ENCODE data around the gene NBEA.

The NBEA gene

GRCh38 chr13:35159041-35159440, 217.0 kb downstream of the NBEA start:
- no peaks in the 10 kb centered on the region for H3K27me3 ChIP-seq (ENCODE audit: control insufficient read depth, insufficient read depth, low read length, poor library complexity, severe bottlenecking)
- no peak overlapping the region for H3K4me3 ChIP-seq (ENCODE audit: insufficient read depth, low read depth, low read length)
- no peaks in the 10 kb centered on the region for H3K4me1 ChIP-seq (ENCODE audit: control insufficient read depth, insufficient read depth, low read length)
- 94% methylated on average over 5 of the region's 5 CpGs for WGBS, 2 experiments
- H3K27ac ChIP-seq (ENCODE audit: insufficient read depth, low read depth, low read length, poor library complexity, severe bottlenecking), result no peak overlapping the region
- no peaks in the 10 kb centered on the region for H3K9me3 ChIP-seq (ENCODE audit: control insufficient read depth, low read length)
- H3K36me3 ChIP-seq (ENCODE audit: control insufficient read depth, insufficient read depth, low read length), result peaks cover 3% of the 10 kb centered on the region

- 94 to 97% methylated on average over 2 to 3 of the region's 3 CpGs for WGBS, 2 experiments
- Histone ChIP-seq H3K9me3 (ENCODE audit: control insufficient read depth, low read length) (no peaks in the 10 kb centered on the region), H3K4me1 (ENCODE audit: control insufficient read depth, insufficient read depth, low read length) (no peaks in the 10 kb centered on the region), H3K27ac (ENCODE audit: insufficient read depth, low read depth, low read length, poor library complexity, severe bottlenecking) (no peak overlapping the region), H3K36me3 (ENCODE audit: control insufficient read depth, insufficient read depth, low read length) (peaks cover 3% of the 10 kb centered on the region), H3K27me3 (ENCODE audit: control insufficient read depth, insufficient read depth, low read length, poor library complexity, severe bottlenecking) (no peaks in the 10 kb centered on the region), H3K4me3 (ENCODE audit: insufficient read depth, low read depth, low read length) (no peak overlapping the region)
Measured at GRCh38 chr13:35160896-35161295, 218.8 kb downstream of the NBEA start.

DNA sequence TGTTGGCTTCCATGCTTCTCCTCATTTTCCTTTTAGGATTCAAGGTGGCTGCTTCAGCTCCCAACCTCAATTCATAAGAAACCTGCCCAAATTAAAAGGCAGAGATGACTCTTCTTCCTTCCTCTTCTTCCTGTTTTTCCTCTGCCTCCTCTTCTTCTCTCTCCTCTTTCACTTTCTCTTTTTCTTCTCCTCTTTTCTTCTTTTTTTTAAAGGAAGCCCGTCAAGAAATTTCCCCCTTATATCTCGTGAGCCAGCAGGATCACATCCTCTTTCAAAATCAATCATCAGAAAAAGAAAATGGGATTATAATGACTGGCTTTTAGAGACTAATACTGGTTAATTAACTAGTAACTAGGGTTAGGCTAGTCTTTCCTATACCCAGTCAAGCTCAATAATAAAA, 220.3 kb downstream of the NBEA start:
- H3K27me3 ChIP-seq (ENCODE audit: control insufficient read depth, insufficient read depth, low read length, poor library complexity, severe bottlenecking), result no peaks in the 10 kb centered on the region
- no peaks in the 10 kb centered on the region for H3K9me3 ChIP-seq (ENCODE audit: control insufficient read depth, low read length)
- WGBS, 2 experiments, result 92 to 100% methylated on average over 1 to 2 of the region's 2 CpGs

DNA sequence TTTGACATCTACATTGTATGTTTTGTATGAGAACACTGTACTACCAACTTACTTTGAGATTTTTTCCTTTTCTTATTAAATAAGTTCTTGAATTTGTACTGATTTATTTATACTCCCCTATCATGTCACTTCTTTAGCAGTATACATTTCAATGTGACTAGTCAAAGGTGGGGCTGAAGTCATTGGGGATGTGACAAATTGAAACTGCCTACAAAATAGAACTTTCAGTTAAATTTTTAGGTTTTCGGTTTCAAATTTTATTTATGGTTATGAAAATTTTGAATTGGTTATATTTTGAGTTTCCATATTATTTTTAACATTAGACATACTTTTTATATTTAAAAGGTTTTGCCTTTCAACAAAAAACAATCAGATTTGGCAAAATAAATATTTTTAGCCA, 221.6 kb downstream of the NBEA start:
- Histone ChIP-seq H3K36me3 (ENCODE audit: control insufficient read depth, insufficient read depth, low read length) (peaks cover 3% of the 10 kb centered on the region), H3K27me3 (ENCODE audit: control insufficient read depth, insufficient read depth, low read length, poor library complexity, severe bottlenecking) (no peaks in the 10 kb centered on the region), H3K9me3 (ENCODE audit: control insufficient read depth, low read length) (no peaks in the 10 kb centered on the region), H3K4me3 (ENCODE audit: insufficient read depth, low read depth, low read length) (no peak overlapping the region), H3K27ac (ENCODE audit: insufficient read depth, low read depth, low read length, poor library complexity, severe bottlenecking) (no peak overlapping the region), H3K4me1 (ENCODE audit: control insufficient read depth, insufficient read depth, low read length) (no peaks in the 10 kb centered on the region)
- WGBS, 2 experiments, result no CpG with 5 or more reads among the region's 1 CpG

More for the DNA sequence above, 220.3 kb downstream of the NBEA start:
- no peak overlapping the region for H3K4me3 ChIP-seq (ENCODE audit: insufficient read depth, low read depth, low read length)
- H3K4me1 ChIP-seq (ENCODE audit: control insufficient read depth, insufficient read depth, low read length), result no peaks in the 10 kb centered on the region
- no peak overlapping the region for H3K27ac ChIP-seq (ENCODE audit: insufficient read depth, low read depth, low read length, poor library complexity, severe bottlenecking)
- H3K36me3 ChIP-seq (ENCODE audit: control insufficient read depth, insufficient read depth, low read length), result peaks cover 3% of the 10 kb centered on the region

- H3K27me3 ChIP-seq (ENCODE audit: control insufficient read depth, insufficient read depth, low read length, poor library complexity, severe bottlenecking), result no peaks in the 10 kb centered on the region
- no peaks in the 10 kb centered on the region for H3K9me3 ChIP-seq (ENCODE audit: control insufficient read depth, low read length)
- no peak overlapping the region for H3K27ac ChIP-seq (ENCODE audit: insufficient read depth, low read depth, low read length, poor library complexity, severe bottlenecking)
- H3K4me1 ChIP-seq (ENCODE audit: control insufficient read depth, insufficient read depth, low read length), result no peaks in the 10 kb centered on the region
- H3K4me3 ChIP-seq (ENCODE audit: insufficient read depth, low read depth, low read length), result no peak overlapping the region
- no peaks in the 10 kb centered on the region for H3K36me3 ChIP-seq (ENCODE audit: control insufficient read depth, insufficient read depth, low read length)
Measured at GRCh38 chr13:35164324-35164932, 222.4 kb downstream of the NBEA start.

GRCh38 chr13:35165205-35165604, 223.1 kb downstream of the NBEA start:
- H3K9me3 ChIP-seq (ENCODE audit: control insufficient read depth, low read length), result no peaks in the 10 kb centered on the region
- no peak overlapping the region for H3K4me3 ChIP-seq (ENCODE audit: insufficient read depth, low read depth, low read length)
- H3K4me1 ChIP-seq (ENCODE audit: control insufficient read depth, insufficient read depth, low read length), result no peaks in the 10 kb centered on the region
- no peak overlapping the region for H3K27ac ChIP-seq (ENCODE audit: insufficient read depth, low read depth, low read length, poor library complexity, severe bottlenecking)
- H3K36me3 ChIP-seq (ENCODE audit: control insufficient read depth, insufficient read depth, low read length), result no peaks in the 10 kb centered on the region
- H3K27me3 ChIP-seq (ENCODE audit: control insufficient read depth, insufficient read depth, low read length, poor library complexity, severe bottlenecking), result no peaks in the 10 kb centered on the region

- Histone ChIP-seq H3K4me1 (ENCODE audit: control insufficient read depth, insufficient read depth, low read length) (no peaks in the 10 kb centered on the region), H3K9me3 (ENCODE audit: control insufficient read depth, low read length) (no peaks in the 10 kb centered on the region), H3K4me3 (ENCODE audit: insufficient read depth, low read depth, low read length) (no peak overlapping the region), H3K36me3 (ENCODE audit: control insufficient read depth, insufficient read depth, low read length) (no peaks in the 10 kb centered on the region), H3K27ac (ENCODE audit: insufficient read depth, low read depth, low read length, poor library complexity, severe bottlenecking) (no peak overlapping the region), H3K27me3 (ENCODE audit: control insufficient read depth, insufficient read depth, low read length, poor library complexity, severe bottlenecking) (no peaks in the 10 kb centered on the region)
- 94% methylated on average over 2 of the region's 2 CpGs; no CpG with 5 or more reads in 1 of the 2 experiments for WGBS, 2 experiments
Measured at GRCh38 chr13:35179494-35179893, 237.4 kb downstream of the NBEA start.

DNA sequence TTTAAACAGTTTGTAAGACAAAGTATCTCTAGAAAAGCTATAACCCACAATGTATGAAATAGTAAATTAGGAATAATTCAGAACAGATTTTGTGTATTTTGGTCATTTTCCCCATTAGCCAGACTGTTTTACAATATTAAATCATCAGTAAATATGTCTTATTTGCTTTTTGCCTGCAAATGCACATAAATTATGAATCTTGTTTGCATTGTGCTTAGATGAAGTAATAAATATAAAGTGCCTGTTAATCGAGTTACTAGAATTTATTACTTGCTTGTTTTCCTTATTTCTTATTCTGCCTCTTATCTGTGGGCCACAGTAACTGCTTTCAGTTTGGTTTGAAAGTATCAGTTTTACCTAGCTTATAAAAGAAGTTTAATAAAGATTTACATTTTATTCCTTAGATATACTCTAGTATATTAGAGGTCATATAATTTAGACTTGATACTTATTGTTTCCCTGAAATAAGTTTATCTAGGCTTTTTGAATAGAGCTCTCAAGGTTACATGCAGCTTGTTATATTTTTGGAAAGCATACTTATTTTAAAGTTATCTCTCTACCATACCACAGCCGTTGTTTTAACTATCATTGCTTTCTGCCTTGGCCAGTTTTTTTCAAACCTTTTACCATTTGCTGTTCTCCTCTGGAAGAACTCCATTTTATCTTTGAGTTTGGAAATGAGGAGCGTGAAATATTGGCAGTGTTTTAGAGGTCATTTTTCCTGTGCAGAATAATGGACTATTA, 238.0 kb downstream of the NBEA start:
- Histone ChIP-seq H3K4me1 (ENCODE audit: control insufficient read depth, insufficient read depth, low read length) (no peaks in the 10 kb centered on the region), H3K27me3 (ENCODE audit: control insufficient read depth, insufficient read depth, low read length, poor library complexity, severe bottlenecking) (no peaks in the 10 kb centered on the region), H3K36me3 (ENCODE audit: control insufficient read depth, insufficient read depth, low read length) (no peaks in the 10 kb centered on the region), H3K4me3 (ENCODE audit: insufficient read depth, low read depth, low read length) (no peak overlapping the region), H3K9me3 (ENCODE audit: control insufficient read depth, low read length) (no peaks in the 10 kb centered on the region), H3K27ac (ENCODE audit: insufficient read depth, low read depth, low read length, poor library complexity, severe bottlenecking) (no peak overlapping the region)
- 100% methylated on average over 2 to 3 of the region's 3 CpGs for WGBS, 2 experiments

DNA sequence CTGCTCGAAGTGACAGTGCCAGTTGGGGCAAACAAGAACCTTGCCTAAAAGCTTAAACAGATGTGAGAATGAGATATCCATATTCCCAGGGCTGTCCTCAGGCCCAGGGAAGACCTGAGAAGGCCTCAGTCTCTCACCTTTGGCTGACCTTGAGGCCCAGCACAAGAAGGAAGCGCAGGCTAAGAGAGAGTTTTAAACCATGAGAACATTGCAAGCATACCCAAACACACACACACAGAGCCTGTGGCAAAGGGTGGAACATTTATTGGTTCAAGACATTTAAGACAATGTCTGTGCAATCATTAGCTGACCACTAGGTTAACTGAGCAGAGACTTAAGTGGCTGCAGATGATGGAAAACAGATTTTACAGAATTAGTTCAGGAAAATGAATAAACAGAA, 248.2 kb downstream of the NBEA start:
- no peaks in the 10 kb centered on the region for H3K36me3 ChIP-seq (ENCODE audit: control insufficient read depth, insufficient read depth, low read length)
- no peaks in the 10 kb centered on the region for H3K4me1 ChIP-seq (ENCODE audit: control insufficient read depth, insufficient read depth, low read length)
- no peaks in the 10 kb centered on the region for H3K9me3 ChIP-seq (ENCODE audit: control insufficient read depth, low read length)
- H3K27ac ChIP-seq (ENCODE audit: insufficient read depth, low read depth, low read length, poor library complexity, severe bottlenecking), result no peak overlapping the region
- 94 to 100% methylated on average over 2 of the region's 2 CpGs for WGBS, 2 experiments
- no peak overlapping the region for H3K4me3 ChIP-seq (ENCODE audit: insufficient read depth, low read depth, low read length)
- H3K27me3 ChIP-seq (ENCODE audit: control insufficient read depth, insufficient read depth, low read length, poor library complexity, severe bottlenecking), result no peaks in the 10 kb centered on the region

DNA sequence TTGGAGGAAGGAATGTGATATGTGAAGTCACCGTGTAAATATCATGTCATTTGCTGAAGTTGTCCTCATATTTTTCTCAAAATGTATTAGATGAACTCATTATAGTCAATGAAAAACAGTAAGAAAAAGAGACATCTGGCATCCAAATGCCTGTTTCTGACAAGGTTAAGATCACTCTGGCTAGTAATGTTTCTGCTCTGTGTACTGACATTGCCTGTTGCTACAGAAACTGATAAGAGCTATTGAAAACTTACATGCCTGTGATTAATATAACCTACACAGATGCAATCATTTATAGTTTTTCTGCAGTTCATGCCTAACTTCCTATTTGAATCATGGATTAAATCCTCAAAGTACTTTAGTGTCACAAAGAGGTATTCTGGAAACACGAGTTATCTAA, 249.8 kb downstream of the NBEA start:
- no peaks in the 10 kb centered on the region for H3K9me3 ChIP-seq (ENCODE audit: control insufficient read depth, low read length)
- no peaks in the 10 kb centered on the region for H3K4me1 ChIP-seq (ENCODE audit: control insufficient read depth, insufficient read depth, low read length)
- WGBS, 2 experiments, result 86 to 89% methylated on average over 1 to 2 of the region's 2 CpGs
- no peaks in the 10 kb centered on the region for H3K27me3 ChIP-seq (ENCODE audit: control insufficient read depth, insufficient read depth, low read length, poor library complexity, severe bottlenecking)
- H3K36me3 ChIP-seq (ENCODE audit: control insufficient read depth, insufficient read depth, low read length), result no peaks in the 10 kb centered on the region
- H3K4me3 ChIP-seq (ENCODE audit: insufficient read depth, low read depth, low read length), result no peak overlapping the region
- H3K27ac ChIP-seq (ENCODE audit: insufficient read depth, low read depth, low read length, poor library complexity, severe bottlenecking), result no peak overlapping the region
